Measurements from ENCODE around the gene KCNN1. TPM values are rescaled to one million over a fixed set of nuclear protein-coding genes. Genes with fewer than 3 reads are reported as not detected.
A peak's percentile ranks its signal among the peaks of the same experiment; 100 is the strongest.

KCNN1 gene
- polyA plus RNA-seq, 3 donors: not detected

GRCh38 chr19:17949956-17950309 is 17.0 kb upstream of the KCNN1 start:
- Histone ChIP-seq H3K4me3 (replicated peaks in 1 of 3; ENCODE audit: low read depth in 2 of 3, low read length in 3 of 3) (peak overlapping the region in 1 of 3 experiments; percentile 17), H3K79me2 (ENCODE audit: insufficient read depth, low read length) (no peaks in the 10 kb centered on the region), H3K4me2 (replicated peaks; ENCODE audit: extremely low read depth, low read length, poor library complexity, severe bottlenecking) (peak overlapping the region; percentile 78), H3K4me1 (ENCODE audit: control insufficient read depth in 1 of 2, insufficient read depth in 2 of 2, low read length in 2 of 2) (peaks cover 48 to 55% of the 10 kb centered on the region in 2 donors), H2AFZ (ENCODE audit: insufficient read depth, low read depth, low read length, poor library complexity, severe bottlenecking) (no peak overlapping the region), H3K9me3 (replicated peaks in 1 of 2; ENCODE audit: control insufficient read depth in 1 of 2, insufficient read depth in 1 of 2, low read length in 2 of 2) (peaks cover 0 to 11% of the 10 kb centered on the region in 2 donors), H3K9ac (ENCODE audit: insufficient read depth, low read length, poor library complexity, severe bottlenecking) (no peak overlapping the region), H3K27ac (ENCODE audit: low read depth in 1 of 2, low read length in 2 of 2) (no peak overlapping the region), H4K20me1 (ENCODE audit: insufficient read depth, low read length) (no peaks in the 10 kb centered on the region), H3K27me3 (ENCODE audit: control insufficient read depth in 2 of 2, insufficient read depth in 2 of 2, low read length in 2 of 2) (peaks cover 43 to 63% of the 10 kb centered on the region in 2 donors), H3K36me3 (replicated peaks in 1 of 2; ENCODE audit: control insufficient read depth in 1 of 2, insufficient read depth in 2 of 2, low read length in 2 of 2) (peaks cover 0 to 3% of the 10 kb centered on the region in 2 donors)
- no peak for DNase-seq
- H3K9me3 Mint-ChIP-seq: peaks cover 0 to 35% (median 10%) of the 10 kb centered on the region in 7 donors
- peak overlapping the region; percentile 65 to 91 for H3K4me3 Mint-ChIP-seq
- H3K27ac Mint-ChIP-seq: peak overlapping the region in 5 of 7 donors; percentile 37 to 93 (median 81)
- H3K27me3 Mint-ChIP-seq (ENCODE audit: low read depth in 3 of 3): peaks cover 63 to 71% (median 68%) of the 10 kb centered on the region in 3 donors
- peaks cover 52% of the 10 kb centered on the region for H3K4me1 Mint-ChIP-seq
- TF ChIP-seq CTCF (IDR thresholded peaks at IDR 0.05): no peak
- peaks cover 9 to 15% of the 10 kb centered on the region in 2 donors for H3K36me3 Mint-ChIP-seq
- intact Hi-C loops (cut with micrococcal nuclease): no loop called here
- 5% methylated on average over 7 of the region's 11 CpGs for WGBS (ENCODE audit: insufficient coverage)

- peaks cover 52% of the 10 kb centered on the region for H3K4me1 Mint-ChIP-seq
- Histone ChIP-seq H3K27ac (ENCODE audit: low read depth in 1 of 2, low read length in 2 of 2) (no peak overlapping the region), H3K79me2 (ENCODE audit: insufficient read depth, low read length) (no peaks in the 10 kb centered on the region), H3K9me3 (replicated peaks in 1 of 2; ENCODE audit: control insufficient read depth in 1 of 2, insufficient read depth in 1 of 2, low read length in 2 of 2) (peaks cover 0 to 11% of the 10 kb centered on the region in 2 donors), H3K4me2 (replicated peaks; ENCODE audit: extremely low read depth, low read length, poor library complexity, severe bottlenecking) (peak overlapping the region; percentile 34), H3K4me1 (ENCODE audit: control insufficient read depth in 1 of 2, insufficient read depth in 2 of 2, low read length in 2 of 2) (peaks cover 48 to 55% of the 10 kb centered on the region in 2 donors), H3K9ac (ENCODE audit: insufficient read depth, low read length, poor library complexity, severe bottlenecking) (no peak overlapping the region), H3K4me3 (replicated peaks in 1 of 3; ENCODE audit: low read depth in 2 of 3, low read length in 3 of 3) (peak overlapping the region in 1 of 3 experiments; percentile 14), H3K36me3 (replicated peaks in 1 of 2; ENCODE audit: control insufficient read depth in 1 of 2, insufficient read depth in 2 of 2, low read length in 2 of 2) (no peaks in the 10 kb centered on the region), H2AFZ (ENCODE audit: insufficient read depth, low read depth, low read length, poor library complexity, severe bottlenecking) (no peak overlapping the region), H3K27me3 (ENCODE audit: control insufficient read depth in 2 of 2, insufficient read depth in 2 of 2, low read length in 2 of 2) (peaks cover 43 to 66% of the 10 kb centered on the region in 2 donors), H4K20me1 (ENCODE audit: insufficient read depth, low read length) (no peaks in the 10 kb centered on the region)
- peak overlapping the region; percentile 65 to 91 for H3K4me3 Mint-ChIP-seq
- peaks cover 64 to 72% (median 70%) of the 10 kb centered on the region in 3 donors for H3K27me3 Mint-ChIP-seq (ENCODE audit: low read depth in 3 of 3)
- peaks cover 9 to 15% of the 10 kb centered on the region in 2 donors for H3K36me3 Mint-ChIP-seq
- peak overlapping the region in 6 of 7 donors; percentile 60 to 93 (median 82) for H3K27ac Mint-ChIP-seq
- peaks cover 0 to 35% (median 10%) of the 10 kb centered on the region in 7 donors for H3K9me3 Mint-ChIP-seq
- 1% methylated on average over 18 of the region's 48 CpGs for WGBS (ENCODE audit: insufficient coverage)
- intact Hi-C loops (cut with micrococcal nuclease): no loop called here
- peak; percentile 22 to 94 (median 65) for DNase-seq
- TF ChIP-seq CTCF (IDR thresholded peaks at IDR 0.05): no peak
Measured at GRCh38 chr19:17950310-17951156, 16.4 kb upstream of the KCNN1 start.

Data from CD14-positive monocyte (primary cell).